GM12891 (cell line): ENCODE results near the gene AXIN2.
"Not testable (repeated sequence)": the region's sequence is repeated elsewhere in the genome, so short reads cannot be mapped to it uniquely, and the experiment has no call there.

Experiments used
- PAX5 ChIP-seq: IDR thresholded peaks from 2 replicates; pipeline ENCODE4 v1.6.1; 2011; ENCODE audit warnings: low read length, moderate library complexity, mild to moderate bottlenecking; ENCODE audit not compliant: insufficient read depth, severe bottlenecking
- POLR2A ChIP-seq: IDR thresholded peaks from 2 replicates; pipeline ENCODE4 v1.6.1; 2011; ENCODE audit warnings: low read depth, low read length, control low read depth
- TAF1 ChIP-seq: IDR thresholded peaks from 2 replicates; pipeline ENCODE4 v1.6.1; 2011; ENCODE audit warnings: low read depth, low read length, control low read depth

DNA sequence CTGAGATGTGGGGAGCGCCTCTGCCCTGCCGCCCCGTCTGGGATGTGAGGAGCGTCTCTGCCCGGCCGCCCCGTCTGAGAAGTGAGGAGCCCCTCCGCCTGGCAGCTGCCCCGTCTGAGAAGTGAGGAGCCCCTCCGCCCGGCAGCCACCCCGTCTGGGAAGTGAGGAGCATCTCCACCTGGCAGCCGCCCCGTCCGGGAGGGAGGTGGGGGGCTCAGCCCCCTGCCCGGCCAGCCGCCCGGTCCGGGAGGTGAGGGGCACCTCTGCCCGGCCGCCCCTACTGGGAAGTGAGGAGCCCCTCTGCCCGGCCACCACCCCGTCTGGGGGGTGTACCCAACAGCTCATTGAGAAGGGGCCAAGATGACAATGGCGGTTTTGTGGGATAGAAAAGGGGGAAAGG lies 77.0 kb downstream of the AXIN2 start:
- not testable (repeated sequence) for TF ChIP-seq POLR2A, PAX5, TAF1
